Stromal cell of bone marrow (primary cell): ENCODE data around the gene OR2T6.
"Not testable (repeated sequence)": the region's sequence is repeated elsewhere in the genome, so short reads cannot be mapped to it uniquely, and the experiment has no call there.

Source experiments
- DNase-seq: peaks from one replicate; pipeline ENCODE4 v3.0.0-alpha.2; 2012; ENCODE audit warnings: low read depth

Gene OR2T6

GRCh38 chr1:248433811-248434415 is 58.4 kb downstream of the OR2T6 start:
- not testable (repeated sequence) for DNase-seq

GRCh38 chr1:248434913-248435312 is 59.4 kb downstream of the OR2T6 start:
- not testable (repeated sequence) for DNase-seq

GRCh38 chr1:248436303-248436702 is 60.8 kb downstream of the OR2T6 start:
- DNase-seq, result not testable (repeated sequence)

- not testable (repeated sequence) for DNase-seq
Observed at GRCh38 chr1:248438668-248439067, 63.1 kb downstream of the OR2T6 start.

GRCh38 chr1:248439283-248439682 is 63.7 kb downstream of the OR2T6 start:
- DNase-seq, result not testable (repeated sequence)
